ENCODE measurements around the gene DPPA3.
"Not testable (repeated sequence)": the region's sequence is repeated elsewhere in the genome, so short reads cannot be mapped to it uniquely, and the experiment has no call there.

Gene DPPA3

DNA sequence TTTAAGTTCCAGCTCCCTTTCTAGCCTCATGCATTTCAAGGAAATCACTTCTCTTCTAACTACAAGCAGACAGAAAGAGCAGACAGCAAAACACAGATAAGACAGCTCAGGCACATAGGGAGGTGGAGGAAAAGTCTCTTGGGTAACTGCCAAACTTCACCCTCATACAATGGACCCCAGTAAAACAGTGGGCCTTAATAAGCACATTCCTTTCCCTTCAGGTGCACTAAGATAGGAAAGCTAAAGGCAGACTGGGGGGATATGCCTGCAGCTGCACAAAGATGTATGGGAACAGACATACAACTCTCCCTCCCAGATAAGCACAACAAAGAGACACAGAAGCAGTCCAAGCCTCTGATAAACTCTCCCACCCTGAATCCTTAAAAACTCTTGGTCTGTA, 19.8 kb downstream of the DPPA3 start:
- not testable (repeated sequence) for DNase-seq (ENCODE audit: low read depth in 2 of 2)

DNA sequence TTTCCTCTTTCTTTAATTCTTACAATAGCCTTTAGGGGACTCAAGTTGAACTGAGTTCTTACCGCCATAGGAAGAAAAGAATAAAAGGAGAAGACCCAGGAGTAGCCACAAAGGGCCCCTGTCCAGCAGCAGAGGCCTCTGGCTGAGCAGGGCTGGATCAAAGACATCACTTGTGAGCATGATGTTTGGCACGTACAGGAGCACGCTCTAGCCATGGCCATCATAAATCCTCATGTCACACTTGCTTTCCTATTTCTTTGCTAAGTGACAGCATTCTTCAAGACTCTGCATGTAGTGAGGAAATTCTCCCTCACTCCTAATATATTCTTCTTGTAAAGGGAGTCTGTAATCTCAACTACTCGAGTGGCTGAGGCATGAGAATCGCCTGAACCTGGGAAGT, 20.3 kb downstream of the DPPA3 start:
- DNase-seq (ENCODE audit: low read depth in 2 of 2): no peak

DNA sequence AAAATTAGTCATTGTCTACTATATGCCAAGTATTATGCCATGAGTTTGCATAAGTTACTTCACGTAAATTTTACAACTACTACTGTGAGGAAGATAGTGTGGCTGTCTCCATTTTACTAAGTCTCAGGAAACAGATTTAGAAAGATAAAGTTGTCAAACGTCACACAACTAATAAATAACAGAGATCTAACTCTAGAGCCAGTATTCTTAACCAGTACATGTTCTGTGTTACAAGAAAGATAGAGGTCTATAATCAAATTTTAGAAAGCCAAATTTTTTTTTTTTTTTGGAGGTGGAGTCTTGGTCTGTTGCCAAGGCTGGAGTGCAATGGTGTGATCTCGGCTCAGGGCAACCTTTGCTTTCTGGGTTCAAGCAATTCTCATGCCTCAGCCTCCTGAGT, 21.8 kb downstream of the DPPA3 start:
- DNase-seq (ENCODE audit: low read depth in 2 of 2): no peak

DNA sequence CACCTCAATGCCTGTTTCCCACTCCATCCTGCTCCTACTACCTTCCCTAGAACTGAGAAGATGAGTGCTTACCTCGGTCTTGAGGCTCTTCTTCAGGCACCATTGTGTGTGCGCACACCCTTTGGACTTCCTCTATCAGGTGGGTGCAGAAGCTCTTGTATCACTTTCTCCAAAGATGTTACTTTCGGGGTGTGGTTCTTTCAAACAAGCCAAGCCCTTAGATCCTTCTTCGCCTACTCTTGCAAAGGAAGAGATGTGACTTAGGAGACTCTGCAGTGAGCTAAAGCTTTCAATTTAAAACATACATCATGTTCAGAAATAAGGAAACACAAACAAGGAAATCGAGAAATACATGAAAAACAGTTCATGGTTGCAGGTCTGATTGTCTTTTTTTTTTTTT, 36.0 kb downstream of the DPPA3 start, which contains the start of gene CLEC4C:
Gene CLEC4C (minus strand): TSS at position 130 of the 400 bp plus-strand sequence. CDS start 27 bp downstream, at position 103.
- DNase-seq (ENCODE audit: low read depth in 2 of 2): no peak

DNA sequence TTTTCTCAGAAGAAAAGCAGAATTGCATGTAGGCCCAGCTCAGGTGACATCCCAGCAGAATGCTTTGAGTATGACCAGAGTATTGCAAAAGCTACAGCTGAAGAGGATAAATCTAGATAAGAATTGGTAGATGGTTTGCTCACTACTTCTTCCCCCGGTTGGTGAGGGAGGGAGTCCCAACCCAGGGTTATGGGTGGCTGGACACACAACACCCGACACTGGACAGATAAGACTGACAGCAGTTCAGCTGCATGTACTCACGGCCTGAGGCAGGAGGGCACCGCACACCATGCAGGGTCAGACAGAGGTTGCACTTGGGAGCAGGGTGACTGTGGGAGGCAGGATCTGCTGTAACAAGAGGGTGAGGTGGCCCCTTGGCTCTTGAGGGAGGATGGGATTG, 37.6 kb downstream of the DPPA3 start:
- no peak for DNase-seq (ENCODE audit: low read depth in 2 of 2)

DNA sequence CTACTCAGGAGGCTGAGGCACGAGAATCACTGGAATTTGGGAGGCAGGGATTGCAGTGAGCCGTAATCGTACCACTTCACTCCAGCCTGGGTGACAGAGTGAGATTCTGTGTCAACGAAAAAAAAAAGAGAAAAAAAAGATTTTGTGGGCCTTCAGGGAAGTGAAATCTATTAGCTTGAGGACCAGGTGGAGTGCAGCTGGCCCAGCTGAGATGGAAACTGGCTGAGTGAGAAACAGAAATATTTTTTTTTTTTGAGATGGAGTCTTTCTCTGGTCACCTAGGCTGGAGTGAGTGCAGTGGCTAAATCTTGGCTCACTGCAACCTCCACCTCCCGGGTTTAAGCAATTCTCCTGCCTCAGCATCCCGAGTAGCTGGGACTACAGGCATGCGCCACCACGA, 38.2 kb downstream of the DPPA3 start:
- no peak for DNase-seq (ENCODE audit: low read depth in 2 of 2)

DNA sequence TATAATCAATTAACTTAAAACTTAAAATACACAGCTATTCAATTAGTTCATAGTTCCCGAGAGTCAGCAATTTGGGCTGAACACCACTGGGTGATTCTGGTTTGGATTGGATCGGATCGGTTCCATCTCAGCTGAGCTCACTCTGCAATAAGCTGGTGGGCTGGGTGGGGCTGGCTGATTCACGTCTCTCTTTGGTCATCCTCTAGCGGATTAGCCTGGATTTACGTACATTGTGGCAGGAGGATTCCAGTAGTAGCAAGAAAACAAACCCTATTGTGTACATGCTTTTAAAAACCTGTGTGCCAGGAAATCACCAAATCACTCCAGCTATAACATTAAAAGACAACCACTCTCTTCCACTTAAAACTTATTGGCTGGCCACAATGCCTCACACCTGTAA, 39.1 kb downstream of the DPPA3 start:
- DNase-seq (ENCODE audit: low read depth in 2 of 2): no peak

DNA sequence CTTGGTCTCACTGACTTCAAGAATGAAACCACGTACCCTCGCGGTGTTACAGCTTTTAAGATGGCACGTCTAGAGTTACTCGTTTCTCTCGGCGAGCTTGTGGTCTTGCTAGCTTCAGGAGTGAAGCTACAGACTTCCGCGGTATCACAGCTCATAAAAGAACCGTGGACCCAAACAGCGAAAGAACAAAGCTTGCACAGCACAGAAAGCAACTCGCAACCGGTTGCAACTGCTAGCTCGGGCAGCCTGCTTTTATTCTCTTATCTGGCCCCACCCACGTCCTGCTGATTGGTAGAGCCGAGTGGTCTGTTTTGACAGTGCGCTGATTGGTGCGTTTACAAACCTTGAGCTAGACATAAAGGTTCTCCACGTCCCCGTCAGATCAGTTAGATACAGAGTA, 40.2 kb downstream of the DPPA3 start:
- DNase-seq (ENCODE audit: low read depth in 2 of 2): no peak

DNA sequence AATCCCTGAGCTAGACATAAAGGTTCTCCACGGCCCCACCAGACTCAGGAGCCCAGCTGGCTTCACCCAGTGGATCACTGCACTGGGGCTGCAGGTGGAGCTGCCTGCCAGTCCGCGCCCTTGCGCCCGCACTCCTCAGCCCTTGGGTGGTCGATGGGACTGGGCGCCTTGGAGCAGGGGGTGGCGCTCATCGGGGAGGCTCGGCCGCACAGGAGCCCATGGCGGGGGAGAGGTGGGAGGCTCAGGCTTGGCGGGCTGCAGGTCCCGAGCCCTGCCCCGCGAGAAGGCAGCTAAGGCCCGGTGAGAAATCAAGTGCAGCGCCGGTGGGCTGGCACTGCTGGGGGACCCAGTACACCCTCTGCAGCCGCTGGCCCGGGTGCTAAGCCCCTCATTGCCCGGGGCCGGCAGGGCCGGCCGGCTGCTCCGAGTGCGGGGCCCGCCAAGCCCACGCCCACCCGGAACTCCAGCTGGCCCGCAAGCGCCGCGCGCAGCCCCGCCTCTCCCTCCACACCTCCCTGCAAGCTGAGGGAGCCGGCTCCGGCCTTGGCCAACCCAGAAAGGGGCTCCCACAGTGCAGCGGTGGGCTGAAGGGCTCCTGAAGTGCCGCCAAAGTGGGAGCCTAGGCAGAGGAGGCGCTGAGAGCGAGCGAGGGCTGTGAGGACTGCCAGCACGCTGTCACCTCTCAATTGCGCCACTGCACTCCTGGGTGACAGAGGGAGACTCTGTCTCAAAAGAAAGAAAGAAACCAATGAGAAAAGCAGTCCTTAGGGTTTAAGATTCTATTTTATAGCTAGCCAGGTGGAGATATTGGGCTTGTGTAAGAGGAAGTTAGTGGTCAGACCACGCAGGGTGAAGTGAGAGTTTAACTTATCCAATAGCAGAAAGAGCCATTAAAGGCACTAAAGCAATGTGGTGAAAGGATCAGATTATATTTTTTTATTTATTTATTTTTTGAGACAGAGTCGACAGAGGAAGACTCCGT, 41.0 kb downstream of the DPPA3 start:
- DNase-seq (ENCODE audit: low read depth in 2 of 2): not testable (repeated sequence)

DNA sequence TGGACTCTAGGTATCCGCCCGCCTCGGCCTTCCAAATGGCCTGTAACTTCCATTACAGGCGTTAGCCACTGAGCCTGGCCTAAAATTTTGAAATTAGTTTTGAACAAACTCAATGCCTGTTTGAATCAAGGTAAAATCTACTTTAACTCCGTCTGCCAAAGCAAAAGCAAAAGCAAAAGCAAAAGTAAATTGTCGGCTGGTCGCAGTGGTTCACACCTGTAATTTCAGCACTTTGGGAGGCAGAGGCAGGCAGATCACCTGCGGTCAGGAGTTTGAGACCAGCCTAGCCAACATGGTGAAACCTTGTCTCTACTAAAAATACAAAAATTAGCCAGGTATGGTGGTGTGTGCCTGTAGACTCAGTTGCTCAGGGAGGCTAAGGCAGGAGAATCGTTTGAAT, 44.4 kb downstream of the DPPA3 start:
- DNase-seq (ENCODE audit: low read depth in 2 of 2): not testable (repeated sequence)

DNA sequence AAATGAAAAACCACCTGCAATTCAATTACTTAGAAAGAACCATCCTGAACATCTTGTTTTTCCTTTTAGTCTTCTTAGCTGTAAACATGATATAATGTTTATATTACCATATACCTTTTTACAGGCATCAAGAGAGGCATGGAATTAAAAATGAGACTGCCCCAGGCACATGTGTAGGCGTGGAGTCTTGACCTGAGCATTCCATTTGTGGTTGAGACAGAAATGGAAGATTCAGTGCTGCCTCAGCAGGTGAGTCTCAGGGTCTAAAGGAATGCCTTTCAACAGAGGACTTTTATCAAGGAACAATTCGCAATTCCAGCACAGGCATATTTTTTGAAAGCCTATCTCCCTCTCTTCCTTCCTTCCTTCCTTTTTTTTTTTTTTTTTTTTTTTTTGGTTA, 45.8 kb downstream of the DPPA3 start:
- no peak for DNase-seq (ENCODE audit: low read depth in 2 of 2)

DNA sequence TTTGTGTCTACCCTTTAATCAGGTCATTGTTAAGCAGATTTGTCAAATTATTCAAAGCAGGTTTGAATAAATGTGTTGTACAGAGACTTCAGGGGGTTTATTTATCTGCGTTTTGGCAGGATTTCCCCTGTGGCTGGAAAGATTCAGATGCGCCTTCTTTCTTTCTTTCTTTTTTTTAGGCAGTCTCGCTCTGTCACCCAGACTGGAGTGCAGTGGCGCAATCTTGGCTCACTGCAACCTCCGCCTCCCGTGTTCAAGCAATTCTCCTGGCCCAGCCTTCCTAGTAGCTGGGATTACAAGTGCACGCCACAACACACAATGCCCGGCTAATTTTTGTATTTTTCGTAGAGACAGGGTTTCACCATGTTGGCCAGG, 47.5 kb downstream of the DPPA3 start:
- DNase-seq (ENCODE audit: low read depth in 2 of 2): no peak

All from stimulated activated CD8-positive, alpha-beta memory T cell treated with anti-CD3 and anti-CD28 coated beads, Interleukin-15, amount 100 ng/mL, for 48 hours (primary cell).